NT2/D1 (cell line): ENCODE results near the gene NLRP5.

ENCODE experiments used
- SUZ12 ChIP-seq: IDR thresholded peaks from 2 replicates; pipeline ENCODE4 v1.6.1; 2011; ENCODE audit not compliant: insufficient read length, insufficient read depth; ENCODE audit errors: extremely low read depth
- YY1 ChIP-seq: IDR thresholded peaks from 2 replicates; pipeline ENCODE4 v1.6.1; 2011; ENCODE audit not compliant: insufficient read length, insufficient read depth
- ZNF274 ChIP-seq: IDR thresholded peaks from 2 replicates; pipeline ENCODE4 v1.6.1; 2011; ENCODE audit warnings: mild to moderate bottlenecking, low read depth, low read length

DNA sequence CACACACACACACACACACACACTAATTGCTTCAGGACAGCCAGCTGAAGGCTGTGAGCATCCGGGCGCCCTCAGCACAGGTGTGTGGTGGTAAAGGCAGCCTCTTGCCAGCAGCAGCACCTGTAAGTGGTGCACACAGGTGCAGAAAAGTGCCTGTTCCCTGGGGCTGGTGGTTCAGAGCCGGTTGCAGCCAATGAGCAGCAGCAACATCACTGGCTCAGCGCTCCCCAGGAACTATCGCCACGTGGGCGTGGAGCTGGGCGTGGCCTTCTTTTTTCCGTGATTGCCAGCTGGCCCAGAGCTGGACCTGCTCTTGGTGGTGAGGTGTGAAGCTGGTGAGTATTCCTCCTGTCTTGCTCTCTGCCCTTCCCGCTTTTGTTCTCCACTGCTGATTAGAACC lies at the start of gene NLRP5:
- TF ChIP-seq SUZ12, result no peak
- no peak for TF ChIP-seq YY1
- no peak for TF ChIP-seq ZNF274
